Tibial nerve (tissue), 4 donors: ENCODE measurements around the gene TUT7.
"Not testable (repeated sequence)": the region's sequence is repeated elsewhere in the genome, so short reads cannot be mapped to it uniquely, and the experiment has no call there.

Source experiments
- CTCF ChIP-seq, 5 experiments: fragments of 200-600 bp in 3 of 5; fragments of 450-650 bp in 2 of 5; sonication (generic) in 3 of 5; IDR thresholded peaks; one replicate each; pipeline ENCODE4 v1.5.1; 2016 to 2019; ENCODE audit warnings: antibody characterized with exemption in 5 of 5, mild to moderate bottlenecking in 3 of 5, moderate library complexity in 2 of 5
- EP300 ChIP-seq, 2 donors: sonication (generic); formaldehyde crosslinking; IDR thresholded peaks; one replicate each; pipeline ENCODE4 v1.6.1; 2017; ENCODE audit warnings: antibody characterized with exemption in 2 of 2, mild to moderate bottlenecking in 1 of 2
- POLR2A ChIP-seq, 2 donors: fragments of 450-650 bp; IDR thresholded peaks; one replicate each; pipeline ENCODE4 v1.6.1; 2017; ENCODE audit warnings: antibody characterized with exemption in 2 of 2, mild to moderate bottlenecking in 2 of 2, moderate library complexity in 2 of 2

- not testable (repeated sequence) for TF ChIP-seq POLR2A, EP300, CTCF (IDR thresholded peaks at IDR 0.05)
These were observed 41.3 kb downstream of the TUT7 start for GRCh38 chr9:86312959-86313358.
